Lung (tissue), 12 donors: Measurements from ENCODE around the gene RECK. TPM values are rescaled to one million over a fixed set of nuclear protein-coding genes. Genes with fewer than 3 reads are reported as not detected.

ENCODE experiments used
- ATAC-seq: fragments of 200-7000 bp; cut with Tn5 transposase; one replicate; pipeline ENCODE4 v1.9.1; 2020; ENCODE audit warnings: moderate number of reproducible peaks; ENCODE audit not compliant: insufficient read depth, low FRiP score
- DNase-seq, 3 donors: peaks; one replicate each; pipeline ENCODE4 v3.0.0-alpha.2; 2013 to 2017
- H3K27ac ChIP-seq, 2 donors: one replicate each; pipeline ENCODE4 v1.5.1; 2013; ENCODE audit warnings: mild to moderate bottlenecking in 2 of 2, moderate library complexity in 2 of 2, control low read depth in 1 of 2, inconsistent platforms in 1 of 2, low read depth in 1 of 2, low read length in 1 of 2
- H3K27me3 ChIP-seq, 3 donors: one replicate each; pipeline ENCODE4 v1.5.1; 2013; ENCODE audit warnings: low read length in 2 of 3; ENCODE audit not compliant: control insufficient read depth in 3 of 3, insufficient read depth in 3 of 3
- H3K36me3 ChIP-seq, 4 donors: one replicate each; pipeline ENCODE4 v1.5.1; 2013; ENCODE audit warnings: low read length in 4 of 4, mild to moderate bottlenecking in 1 of 4, moderate library complexity in 1 of 4; ENCODE audit not compliant: control insufficient read depth in 4 of 4, insufficient read depth in 4 of 4
- H3K4me1 ChIP-seq, 5 donors: one replicate each; pipeline ENCODE4 v1.5.1; 2013; ENCODE audit warnings: low read length in 5 of 5, mild to moderate bottlenecking in 2 of 5, moderate library complexity in 1 of 5; ENCODE audit not compliant: control insufficient read depth in 5 of 5, insufficient read depth in 5 of 5
- H3K4me3 ChIP-seq: one replicate; pipeline ENCODE4 v1.5.1; 2013; ENCODE audit warnings: mild to moderate bottlenecking, control low read depth, moderate library complexity
- H3K9ac ChIP-seq, 2 donors: one replicate each; pipeline ENCODE4 v1.5.1; 2013; ENCODE audit warnings: low read length in 2 of 2, control low read depth in 1 of 2; ENCODE audit not compliant: insufficient read depth in 1 of 2
- H3K9me3 ChIP-seq, 4 donors: one replicate each; pipeline ENCODE4 v1.5.1; 2013; ENCODE audit warnings: low read length in 3 of 4, mild to moderate bottlenecking in 1 of 4, moderate library complexity in 1 of 4; ENCODE audit not compliant: control insufficient read depth in 4 of 4, insufficient read depth in 3 of 4
- CTCF ChIP-seq: IDR thresholded peaks from 2 replicates; pipeline ENCODE4 v1.5.1; 2012; ENCODE audit warnings: mild to moderate bottlenecking; ENCODE audit errors: control extremely low read depth, extremely low read depth
- WGBS, 2 donors: extraction: QIAGEN DNeasy Blood & Tissue Kit; methylation state at CpG; one replicate each; pipeline ENCODE4 v1.1.7; 2013; 5-methylcytosine and 5-hydroxymethylcytosine counted together
- polyA plus RNA-seq, 2 donors: library from polyadenylated mRNA; stranded (reverse); fragments of 200-250 nt; gene quantifications; one replicate each; pipeline ENCODE4 v1.2.1, GENCODE V29; 2013
- total RNA-seq, 2 donors: library from RNA; depleted of rRNA in 1 of 2; stranded (reverse); fragments of >200 nt in 1 of 2; gene quantifications; one replicate each; pipeline ENCODE4 v1.2.1, GENCODE V29; 2014 to 2021
- donor health status: control.
- donor health status: control.
- donor health status: Bipolar disorder and iron deficiency.
- donor health status: healthy.
- donor health status: DM: yes; HTN: yes; CAD: no.

Gene RECK
- total and polyA plus RNA-seq, 4 donors, result 4.5 to 19.3 (median 12.0) TPM

GRCh38 chr9:36031774-36032555 lies 4.7 kb upstream of the RECK start:
- H3K4me3 ChIP-seq, result no peak overlapping the region
- ATAC-seq (no peak), DNase-seq (no peak)
- 82 to 89% methylated on average over 6 of the region's 6 CpGs for WGBS, 2 donors
- TF ChIP-seq CTCF, result no peak
- peaks cover 0 to 3% (median 0%) of the 10 kb centered on the region in 3 donors for H3K27me3 ChIP-seq
- no peak overlapping the region for H3K27ac ChIP-seq
- peaks cover 0 to 4% (median 2%) of the 10 kb centered on the region in 5 donors for H3K4me1 ChIP-seq
- no peaks in the 10 kb centered on the region for H3K36me3 ChIP-seq
- no peaks in the 10 kb centered on the region for H3K9me3 ChIP-seq
- H3K9ac ChIP-seq, result no peak overlapping the region

DNA sequence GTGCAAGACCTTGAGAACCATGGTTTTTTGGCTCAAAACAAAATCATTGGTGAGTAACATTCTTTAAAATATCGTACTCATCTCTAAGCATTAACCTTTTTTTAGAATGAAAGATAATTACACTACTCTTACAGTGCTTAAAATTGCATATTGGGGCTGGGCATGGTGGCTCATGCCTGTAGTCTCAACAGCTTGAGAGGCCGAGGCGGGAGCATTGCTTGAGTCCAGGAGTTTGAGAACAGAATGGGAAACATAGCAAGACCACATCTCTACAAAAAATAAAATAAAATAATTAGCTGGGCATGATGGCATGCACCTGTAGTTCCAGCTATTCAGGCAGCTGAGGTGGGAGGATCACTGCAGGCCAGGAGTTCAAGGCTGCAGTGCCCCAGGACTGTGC lies 2.9 kb upstream of the RECK start:
- Histone ChIP-seq H3K4me3 (no peak overlapping the region), H3K4me1 (peaks cover 0 to 12% (median 3%) of the 10 kb centered on the region in 5 donors), H3K36me3 (no peaks in the 10 kb centered on the region), H3K9ac (no peak overlapping the region), H3K27me3 (peaks cover 0 to 3% (median 0%) of the 10 kb centered on the region in 3 donors), H3K27ac (no peak overlapping the region), H3K9me3 (no peaks in the 10 kb centered on the region)
- TF ChIP-seq CTCF, result no peak
- ATAC-seq, result no peak
- DNase-seq, result no peak
- 95% methylated on average over 3 of the region's 3 CpGs for WGBS, 2 donors

DNA sequence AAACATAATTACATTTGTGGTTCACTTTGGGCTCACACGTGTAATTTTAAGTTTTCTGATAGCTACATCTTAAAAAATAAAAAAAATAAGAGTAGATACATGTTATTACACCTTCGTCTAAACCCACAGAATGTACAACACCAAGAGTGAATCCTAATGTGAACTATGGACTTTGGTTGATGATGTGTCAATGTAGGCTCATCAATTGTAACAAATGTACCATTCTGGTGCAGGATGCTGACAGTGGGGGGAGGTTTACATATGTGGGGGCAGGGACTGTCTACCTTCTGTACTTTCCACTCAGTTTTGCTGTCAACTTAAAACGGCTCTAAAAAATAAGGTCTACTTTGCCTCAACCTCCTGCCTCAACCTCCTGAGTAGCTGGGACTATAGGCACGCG lies 2.5 kb upstream of the RECK start:
- no peak for DNase-seq
- Histone ChIP-seq H3K27ac (no peak overlapping the region), H3K9ac (no peak overlapping the region), H3K4me1 (peaks cover 0 to 12% (median 4%) of the 10 kb centered on the region in 5 donors), H3K27me3 (peaks cover 0 to 3% (median 0%) of the 10 kb centered on the region in 3 donors), H3K4me3 (no peak overlapping the region), H3K9me3 (no peaks in the 10 kb centered on the region), H3K36me3 (no peaks in the 10 kb centered on the region)
- 89% methylated on average over 5 of the region's 5 CpGs for WGBS, 2 donors
- no peak for ATAC-seq
- no peak for TF ChIP-seq CTCF

- H3K27me3 ChIP-seq, result peaks cover 0 to 3% (median 0%) of the 10 kb centered on the region in 3 donors
- no peak overlapping the region for H3K9ac ChIP-seq
- no peaks in the 10 kb centered on the region for H3K9me3 ChIP-seq
- H3K36me3 ChIP-seq, result no peaks in the 10 kb centered on the region
- no peak overlapping the region for H3K27ac ChIP-seq
- ATAC-seq, result no peak
- peaks cover 0 to 12% (median 6%) of the 10 kb centered on the region in 5 donors for H3K4me1 ChIP-seq
- TF ChIP-seq CTCF, result no peak
- DNase-seq, result no peak
- H3K4me3 ChIP-seq, result no peak overlapping the region
- WGBS, 2 donors, result 98% methylated on average over 2 of the region's 2 CpGs
Measured at GRCh38 chr9:36035006-36035405, 1.7 kb upstream of the RECK start.
